ENCODE data around the gene ZNF22.

ZNF22 gene

GRCh38 chr10:44980309-44981171 is 20.2 kb upstream of the ZNF22 start:
- no peak for TF ChIP-seq Cebpa-rat (IDR thresholded peaks at IDR 0.05)
- Histone ChIP-seq H3K4me1 (peaks cover 73 to 93% (median 82%) of the 10 kb centered on the region in 10 experiments), H3K27me3 (no peaks in the 10 kb centered on the region), H3K9me3 (replicated peaks in 1 of 11) (no peaks in the 10 kb centered on the region), H3K4me3 (no peak overlapping the region), H3K36me3 (peaks cover 0 to 97% (median 26%) of the 10 kb centered on the region in 11 experiments; a peak in 18 of 22 replicates), H4K20me1 (peaks cover 0 to 98% (median 17%) of the 10 kb centered on the region in 11 experiments; a peak in 11 of 22 replicates), H3K9ac (peak overlapping the region in 4 of 11 experiments; percentile 16 to 86 (median 78); a peak in 3 of 22 replicates), H3K4me2 (peak overlapping the region; percentile 90 to 100 (median 97)), H3K27ac (peak overlapping the region in 10 of 11 experiments; percentile 12 to 81 (median 72); a peak in 16 of 22 replicates)

DNA sequence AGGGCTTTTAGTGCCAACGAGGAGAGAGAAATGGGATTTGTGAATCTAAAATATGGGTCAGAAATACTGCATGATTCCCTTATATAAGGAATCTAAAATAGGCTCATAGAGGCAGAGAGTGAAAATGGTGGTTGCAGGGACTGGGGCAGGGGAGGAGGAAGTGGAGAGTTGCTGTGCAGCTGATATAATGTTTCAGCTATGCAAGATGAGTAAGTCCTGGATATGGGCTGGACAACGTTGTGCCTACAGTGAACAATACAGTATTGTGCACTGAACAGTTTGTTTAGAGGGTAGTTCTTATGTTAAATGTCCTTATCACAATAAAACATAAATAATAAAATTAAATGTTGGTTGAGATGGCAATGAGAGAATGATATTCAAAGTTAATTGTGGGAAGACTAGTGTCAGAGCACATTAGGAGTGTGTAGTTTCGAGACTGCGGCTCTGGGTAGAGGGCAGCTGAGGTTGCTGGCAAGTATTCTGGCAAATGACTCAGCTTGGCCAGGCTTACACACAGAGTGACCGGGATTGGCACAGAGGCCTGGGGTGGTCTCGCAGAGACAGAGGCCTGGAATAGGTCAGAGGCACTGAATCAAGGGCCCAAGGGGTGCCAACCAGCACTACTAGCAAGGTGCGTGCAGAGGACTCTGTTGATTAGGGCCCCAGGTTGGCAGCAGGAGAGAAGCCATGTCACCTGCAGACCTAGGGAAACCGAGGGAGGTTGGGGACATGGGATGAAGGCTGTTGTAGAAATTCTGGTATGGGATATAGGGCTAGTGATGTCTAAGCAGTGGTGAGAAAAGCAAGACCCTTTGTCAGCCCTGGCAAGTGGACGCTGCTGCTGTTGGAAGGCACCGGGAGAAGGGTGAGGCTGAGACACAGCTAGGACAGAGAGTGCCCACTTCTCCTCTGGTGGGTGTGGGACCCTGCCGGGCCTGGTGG is 19.3 kb upstream of the ZNF22 start:
- Histone ChIP-seq H3K4me2 (peak overlapping the region; percentile 90 to 100 (median 97)), H3K36me3 (peaks cover 0 to 97% (median 35%) of the 10 kb centered on the region in 11 experiments; a peak in 18 of 22 replicates), H3K9me3 (replicated peaks in 1 of 11) (no peaks in the 10 kb centered on the region), H4K20me1 (peaks cover 0 to 98% (median 10%) of the 10 kb centered on the region in 11 experiments; a peak in 11 of 22 replicates), H3K4me1 (peaks cover 64 to 86% (median 75%) of the 10 kb centered on the region in 10 experiments), H3K9ac (peak overlapping the region in 7 of 11 experiments; percentile 8 to 86 (median 54); a peak in 8 of 22 replicates), H3K27me3 (no peaks in the 10 kb centered on the region), H3K27ac (peak overlapping the region; percentile 12 to 80 (median 39); a peak in 18 of 22 replicates), H3K4me3 (no peak overlapping the region; a peak in 1 of 20 replicates)
- TF ChIP-seq Cebpa-rat (IDR thresholded peaks at IDR 0.05): no peak

- TF ChIP-seq Cebpa-rat (IDR thresholded peaks at IDR 0.05): no peak
- peak overlapping the region in 1 of 10 experiments; percentile 13; a peak in 2 of 20 replicates for H3K4me3 ChIP-seq
- H3K9me3 ChIP-seq (replicated peaks in 1 of 11): no peaks in the 10 kb centered on the region
- no peaks in the 10 kb centered on the region for H3K27me3 ChIP-seq
- H3K4me1 ChIP-seq: peaks cover 57 to 86% (median 68%) of the 10 kb centered on the region in 10 experiments
- H4K20me1 ChIP-seq: peaks cover 0 to 98% (median 9%) of the 10 kb centered on the region in 11 experiments; a peak in 11 of 22 replicates
- peak overlapping the region in 9 of 11 experiments; percentile 5 to 60 (median 36); a peak in 12 of 22 replicates for H3K9ac ChIP-seq
- H3K36me3 ChIP-seq: peaks cover 0 to 97% (median 36%) of the 10 kb centered on the region in 11 experiments; a peak in 18 of 22 replicates
- peak overlapping the region in 8 of 11 experiments; percentile 14 to 80 (median 39); a peak in 12 of 22 replicates for H3K27ac ChIP-seq
- peak overlapping the region; percentile 90 to 100 (median 97) for H3K4me2 ChIP-seq
Measured at GRCh38 chr10:44982114-44982460, 18.6 kb upstream of the ZNF22 start.

GRCh38 chr10:44982496-44982895 is 18.2 kb upstream of the ZNF22 start:
- peaks cover 0 to 97% (median 39%) of the 10 kb centered on the region in 11 experiments; a peak in 18 of 22 replicates for H3K36me3 ChIP-seq
- TF ChIP-seq Cebpa-rat (IDR thresholded peaks at IDR 0.05): no peak
- H3K27ac ChIP-seq: peak overlapping the region in 9 of 11 experiments; percentile 14 to 80 (median 39); a peak in 9 of 22 replicates
- H3K9me3 ChIP-seq (replicated peaks in 1 of 11): no peaks in the 10 kb centered on the region
- peaks cover 0 to 98% (median 9%) of the 10 kb centered on the region in 11 experiments; a peak in 11 of 22 replicates for H4K20me1 ChIP-seq
- peak overlapping the region in 1 of 10 experiments; percentile 13; a peak in 1 of 20 replicates for H3K4me3 ChIP-seq
- H3K4me1 ChIP-seq: peaks cover 53 to 82% (median 64%) of the 10 kb centered on the region in 10 experiments
- peak overlapping the region; percentile 90 to 100 (median 97) for H3K4me2 ChIP-seq
- H3K9ac ChIP-seq: peak overlapping the region in 8 of 11 experiments; percentile 5 to 60 (median 40); a peak in 11 of 22 replicates
- no peaks in the 10 kb centered on the region for H3K27me3 ChIP-seq

- H3K4me3 ChIP-seq: no peak overlapping the region
- peak overlapping the region in 7 of 11 experiments; percentile 92 to 100 (median 96); a peak in 10 of 22 replicates for H3K4me2 ChIP-seq
- H3K9ac ChIP-seq: peak overlapping the region in 4 of 11 experiments; percentile 21 to 60 (median 38); a peak in 5 of 22 replicates
- no peak for TF ChIP-seq Cebpa-rat (IDR thresholded peaks at IDR 0.05)
- no peaks in the 10 kb centered on the region for H3K27me3 ChIP-seq
- peaks cover 0 to 97% (median 45%) of the 10 kb centered on the region in 11 experiments; a peak in 18 of 22 replicates for H3K36me3 ChIP-seq
- peaks cover 46 to 74% (median 56%) of the 10 kb centered on the region in 10 experiments for H3K4me1 ChIP-seq
- no peaks in the 10 kb centered on the region for H3K9me3 ChIP-seq (replicated peaks in 1 of 11)
- peak overlapping the region in 4 of 11 experiments; percentile 8 to 80 (median 40); a peak in 4 of 22 replicates for H3K27ac ChIP-seq
- peaks cover 0 to 98% (median 9%) of the 10 kb centered on the region in 11 experiments; a peak in 8 of 22 replicates for H4K20me1 ChIP-seq
Measured at GRCh38 chr10:44983066-44983894, 17.4 kb upstream of the ZNF22 start.

DNA sequence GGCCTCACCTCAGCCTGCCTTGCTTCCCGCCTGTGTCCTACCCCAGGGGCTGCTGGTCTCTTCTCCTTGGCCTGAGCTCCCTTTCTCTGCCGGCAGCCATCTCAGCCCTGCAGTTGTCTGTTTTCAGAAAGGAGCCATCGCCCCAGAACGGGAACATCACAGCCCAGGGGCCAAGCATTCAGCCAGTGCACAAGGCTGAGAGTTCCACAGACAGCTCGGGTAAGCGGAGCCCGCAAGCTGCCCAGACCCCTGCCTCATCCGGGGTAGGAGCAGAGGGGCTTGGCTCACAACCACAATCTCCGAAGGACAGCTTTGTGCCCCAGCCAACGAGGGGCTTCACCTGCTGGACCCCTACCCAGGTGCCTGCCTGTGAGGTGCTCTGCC is 16.8 kb upstream of the ZNF22 start:
- no peak for TF ChIP-seq Cebpa-rat (IDR thresholded peaks at IDR 0.05)
- H3K27ac ChIP-seq: peak overlapping the region in 2 of 11 experiments; percentile 8 to 80; a peak in 2 of 22 replicates
- no peak overlapping the region for H3K4me3 ChIP-seq

GRCh38 chr10:44984671-44985101 is 16.0 kb upstream of the ZNF22 start:
- no peak overlapping the region; a peak in 1 of 22 replicates for H3K4me2 ChIP-seq
- no peak for TF ChIP-seq Cebpa-rat (IDR thresholded peaks at IDR 0.05)
- peaks cover 0 to 100% (median 52%) of the 10 kb centered on the region in 11 experiments; a peak in 18 of 22 replicates for H3K36me3 ChIP-seq
- H3K9ac ChIP-seq: no peak overlapping the region
- peaks cover 0 to 100% (median 9%) of the 10 kb centered on the region in 11 experiments; a peak in 10 of 22 replicates for H4K20me1 ChIP-seq
- H3K4me3 ChIP-seq: no peak overlapping the region
- no peaks in the 10 kb centered on the region for H3K27me3 ChIP-seq
- H3K27ac ChIP-seq: no peak overlapping the region; a peak in 1 of 22 replicates
- peaks cover 42 to 69% (median 52%) of the 10 kb centered on the region in 10 experiments for H3K4me1 ChIP-seq
- no peaks in the 10 kb centered on the region for H3K9me3 ChIP-seq (replicated peaks in 1 of 11)

More for the DNA sequence above, 16.8 kb upstream of the ZNF22 start:
- H3K36me3 ChIP-seq: peaks cover 0 to 100% (median 51%) of the 10 kb centered on the region in 11 experiments; a peak in 18 of 22 replicates
- peaks cover 0 to 100% (median 9%) of the 10 kb centered on the region in 11 experiments; a peak in 9 of 22 replicates for H4K20me1 ChIP-seq
- H3K27me3 ChIP-seq: no peaks in the 10 kb centered on the region
- H3K4me1 ChIP-seq: peaks cover 42 to 69% (median 52%) of the 10 kb centered on the region in 10 experiments
- no peaks in the 10 kb centered on the region for H3K9me3 ChIP-seq (replicated peaks in 1 of 11)
- H3K4me2 ChIP-seq: peak overlapping the region in 4 of 11 experiments; percentile 92 to 100 (median 97); a peak in 5 of 22 replicates
- H3K9ac ChIP-seq: peak overlapping the region in 3 of 11 experiments; percentile 21 to 60 (median 22); a peak in 3 of 22 replicates

Data from BLaER1 treated with 17β-estradiol and CSF1 and Interleukin-3, amounts not matched to agents 10 nM and 100 nM (cell line).